NT2/D1 (cell line): ENCODE data around the gene PHPT1.

Source experiments
- DNase-seq: peaks from one replicate; pipeline ENCODE4 v3.0.0-alpha.2; 2011; ENCODE audit warnings: low read depth, low spot score
- H3K27me3 ChIP-seq: 2 replicates; pipeline ENCODE4 v1.6.0; 2011; ENCODE audit warnings: mild to moderate bottlenecking; ENCODE audit not compliant: insufficient read length, insufficient read depth
- H3K36me3 ChIP-seq: 2 replicates; pipeline ENCODE4 v1.6.1; 2011; ENCODE audit warnings: mild to moderate bottlenecking, low read length, mixed read lengths; ENCODE audit not compliant: insufficient read depth, insufficient read length
- H3K4me1 ChIP-seq: 2 replicates; pipeline ENCODE4 v1.5.1; 2011; ENCODE audit not compliant: insufficient read depth, insufficient read length
- H3K4me3 ChIP-seq: 2 replicates; pipeline ENCODE4 v1.5.1; 2011; ENCODE audit warnings: low read depth; ENCODE audit not compliant: insufficient read length
- H3K9ac ChIP-seq: 2 replicates; pipeline ENCODE4 v1.6.0; 2011; ENCODE audit warnings: low read depth; ENCODE audit not compliant: insufficient read length
- H3K9me3 ChIP-seq: 2 replicates; pipeline ENCODE4 v1.5.1; 2011; ENCODE audit warnings: mild to moderate bottlenecking, low read length; ENCODE audit not compliant: insufficient read depth
- SUZ12 ChIP-seq: IDR thresholded peaks from 2 replicates; pipeline ENCODE4 v1.6.1; 2011; ENCODE audit not compliant: insufficient read length, insufficient read depth; ENCODE audit errors: extremely low read depth
- YY1 ChIP-seq: IDR thresholded peaks from 2 replicates; pipeline ENCODE4 v1.6.1; 2011; ENCODE audit not compliant: insufficient read length, insufficient read depth
- ZNF274 ChIP-seq: IDR thresholded peaks from 2 replicates; pipeline ENCODE4 v1.6.1; 2011; ENCODE audit warnings: mild to moderate bottlenecking, low read depth, low read length

PHPT1 gene

GRCh38 chr9:136826188-136826541 lies 23.0 kb upstream of the PHPT1 start:
- Histone ChIP-seq H3K4me3 (no peak overlapping the region), H3K9me3 (no peaks in the 10 kb centered on the region), H3K27me3 (no peaks in the 10 kb centered on the region), H3K9ac (peak overlapping the region; percentile 42), H3K4me1 (peaks cover 33% of the 10 kb centered on the region), H3K36me3 (peaks cover 80% of the 10 kb centered on the region)
- no peak for TF ChIP-seq ZNF274
- TF ChIP-seq YY1: no peak
- TF ChIP-seq SUZ12: no peak
- no peak for DNase-seq

GRCh38 chr9:136826703-136827582 lies 22.3 kb upstream of the PHPT1 start:
- H3K4me3 ChIP-seq: no peak overlapping the region
- no peak for DNase-seq
- H3K9ac ChIP-seq: peak overlapping the region; percentile 42
- peaks cover 88% of the 10 kb centered on the region for H3K36me3 ChIP-seq
- peaks cover 37% of the 10 kb centered on the region for H3K4me1 ChIP-seq
- no peaks in the 10 kb centered on the region for H3K9me3 ChIP-seq
- H3K27me3 ChIP-seq: no peaks in the 10 kb centered on the region
- TF ChIP-seq ZNF274: no peak
- no peak for TF ChIP-seq YY1
- TF ChIP-seq SUZ12: no peak

DNA sequence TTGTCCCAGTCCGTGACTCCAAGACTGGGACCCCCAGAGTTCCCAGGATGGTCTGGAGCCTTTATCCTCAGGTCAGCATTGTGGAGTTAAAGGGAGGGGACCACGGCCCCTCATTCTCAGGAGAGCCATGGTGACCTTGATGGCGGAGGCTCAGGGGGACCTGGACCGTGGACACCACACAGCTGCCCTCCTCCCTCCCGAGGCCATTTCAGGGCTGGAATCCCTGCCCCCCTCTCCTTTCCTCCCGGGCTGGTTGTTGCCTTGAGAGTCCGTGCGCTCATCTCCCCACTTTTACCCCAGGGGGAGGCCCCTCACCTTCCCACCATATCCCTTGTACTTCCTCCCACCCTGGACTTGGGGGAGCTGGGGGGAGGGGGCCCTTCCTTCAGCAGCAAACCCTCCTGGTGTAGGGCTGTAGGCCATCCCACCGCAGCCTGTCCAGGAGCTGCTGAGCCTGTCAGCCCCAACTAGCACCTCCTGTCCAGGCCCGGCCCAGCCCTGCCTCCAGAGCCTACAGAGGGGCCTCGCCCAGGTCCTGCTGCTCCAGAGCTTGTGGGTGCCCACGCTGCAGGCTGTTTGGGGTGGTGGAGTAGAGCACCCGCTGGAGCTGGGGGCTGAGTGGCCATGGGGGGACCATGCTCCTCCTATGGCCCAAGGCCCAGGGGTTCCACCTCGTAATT lies 21.3 kb upstream of the PHPT1 start:
- no peak for TF ChIP-seq ZNF274
- no peak for TF ChIP-seq YY1
- no peak for TF ChIP-seq SUZ12
- H3K36me3 ChIP-seq: peaks cover 97% of the 10 kb centered on the region

GRCh38 chr9:136828474-136829140 lies 20.6 kb upstream of the PHPT1 start:
- no peaks in the 10 kb centered on the region for H3K9me3 ChIP-seq
- no peaks in the 10 kb centered on the region for H3K27me3 ChIP-seq
- no peak overlapping the region for H3K4me3 ChIP-seq
- no peak overlapping the region for H3K9ac ChIP-seq
- no peak for DNase-seq
- H3K36me3 ChIP-seq: peaks cover 94% of the 10 kb centered on the region
- peaks cover 29% of the 10 kb centered on the region for H3K4me1 ChIP-seq
- TF ChIP-seq SUZ12 (no peak), ZNF274 (no peak), YY1 (no peak)

More for the DNA sequence above, 21.3 kb upstream of the PHPT1 start:
- Histone ChIP-seq H3K4me3 (no peak overlapping the region), H3K9ac (no peak overlapping the region), H3K9me3 (no peaks in the 10 kb centered on the region), H3K27me3 (no peaks in the 10 kb centered on the region), H3K4me1 (peaks cover 33% of the 10 kb centered on the region)
- no peak for DNase-seq

DNA sequence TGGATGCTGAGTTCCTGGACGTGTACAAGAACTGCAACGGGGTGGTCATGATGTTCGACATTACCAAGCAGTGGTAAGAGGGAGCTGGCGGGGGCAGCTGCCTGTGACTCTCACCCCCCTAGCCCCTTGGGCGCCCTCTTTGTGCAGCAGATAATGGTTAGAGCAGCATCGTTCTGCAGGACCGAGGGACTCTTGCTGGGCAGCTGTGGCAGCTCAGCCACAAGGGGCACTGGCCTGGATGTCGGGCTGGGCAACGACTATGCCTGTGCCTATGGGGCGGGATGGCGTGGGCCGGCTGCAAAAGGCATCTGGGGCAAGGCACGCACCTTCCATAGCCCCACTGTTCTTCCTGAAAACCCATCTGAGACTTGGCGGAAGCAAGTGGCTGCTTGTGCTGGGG lies 19.8 kb upstream of the PHPT1 start:
- H3K9ac ChIP-seq: no peak overlapping the region
- H3K36me3 ChIP-seq: peaks cover 91% of the 10 kb centered on the region
- no peak overlapping the region for H3K4me3 ChIP-seq
- no peak for TF ChIP-seq ZNF274
- no peak for TF ChIP-seq YY1
- no peak for TF ChIP-seq SUZ12
- H3K9me3 ChIP-seq: no peaks in the 10 kb centered on the region
- no peak for DNase-seq
- H3K27me3 ChIP-seq: no peaks in the 10 kb centered on the region
- H3K4me1 ChIP-seq: peaks cover 24% of the 10 kb centered on the region

GRCh38 chr9:136829981-136830885 lies 19.0 kb upstream of the PHPT1 start:
- Histone ChIP-seq H3K4me3 (no peak overlapping the region), H3K9me3 (no peaks in the 10 kb centered on the region), H3K36me3 (peaks cover 87% of the 10 kb centered on the region), H3K9ac (no peak overlapping the region), H3K4me1 (peaks cover 22% of the 10 kb centered on the region), H3K27me3 (no peaks in the 10 kb centered on the region)
- DNase-seq: no peak
- no peak for TF ChIP-seq YY1
- no peak for TF ChIP-seq ZNF274
- TF ChIP-seq SUZ12: no peak
